ENCODE measurements around the gene COBL. TPM values are rescaled to one million over a fixed set of nuclear protein-coding genes. Genes with fewer than 3 reads are reported as not detected.

Gene COBL
- total RNA-seq, 1 experiment from 2014 or later = 0.39 TPM

DNA sequence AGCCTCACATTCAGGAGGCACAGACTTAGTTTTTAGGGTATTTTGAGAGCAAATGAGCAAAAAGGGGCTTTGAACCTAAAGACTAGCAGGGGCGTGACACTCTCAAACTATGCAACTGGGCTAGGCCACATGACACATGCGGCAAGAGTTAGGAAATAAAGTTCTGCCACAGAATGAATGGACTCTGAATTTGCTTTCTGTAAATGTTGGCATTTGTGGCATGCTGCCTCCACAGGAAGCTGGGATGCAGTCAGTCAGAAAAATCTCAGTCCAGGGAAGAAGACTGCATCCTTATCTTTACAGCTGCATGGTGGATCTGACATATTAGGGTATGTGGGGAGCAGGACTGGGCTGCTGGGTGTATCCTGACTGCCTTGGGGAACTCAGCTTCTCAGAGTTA, 181.0 kb downstream of the COBL start:
- no peaks in the 10 kb centered on the region for H3K36me3 ChIP-seq (ENCODE audit: control insufficient read depth, insufficient read depth, low read length)
- no peak overlapping the region for H3K27ac ChIP-seq (ENCODE audit: low read length)
- ChIA-PET POLR2A (no interaction called here), CTCF (no interaction called here)
- DNase-seq (ENCODE audit: low read depth, low spot score) (no peak), ATAC-seq (no peak)
- H3K4me1 ChIP-seq (ENCODE audit: control insufficient read depth, insufficient read depth, low read length) = no peaks in the 10 kb centered on the region
- BruUV-seq (replicated peaks) = no TSS peak
- H3K9me3 ChIP-seq (ENCODE audit: control insufficient read depth, insufficient read depth, low read depth, low read length) = no peaks in the 10 kb centered on the region
- intact Hi-C loops (cut with micrococcal nuclease; ENCODE audit: unreplicated experiment) = no loop called here
- TF ChIP-seq, protein P1, sequence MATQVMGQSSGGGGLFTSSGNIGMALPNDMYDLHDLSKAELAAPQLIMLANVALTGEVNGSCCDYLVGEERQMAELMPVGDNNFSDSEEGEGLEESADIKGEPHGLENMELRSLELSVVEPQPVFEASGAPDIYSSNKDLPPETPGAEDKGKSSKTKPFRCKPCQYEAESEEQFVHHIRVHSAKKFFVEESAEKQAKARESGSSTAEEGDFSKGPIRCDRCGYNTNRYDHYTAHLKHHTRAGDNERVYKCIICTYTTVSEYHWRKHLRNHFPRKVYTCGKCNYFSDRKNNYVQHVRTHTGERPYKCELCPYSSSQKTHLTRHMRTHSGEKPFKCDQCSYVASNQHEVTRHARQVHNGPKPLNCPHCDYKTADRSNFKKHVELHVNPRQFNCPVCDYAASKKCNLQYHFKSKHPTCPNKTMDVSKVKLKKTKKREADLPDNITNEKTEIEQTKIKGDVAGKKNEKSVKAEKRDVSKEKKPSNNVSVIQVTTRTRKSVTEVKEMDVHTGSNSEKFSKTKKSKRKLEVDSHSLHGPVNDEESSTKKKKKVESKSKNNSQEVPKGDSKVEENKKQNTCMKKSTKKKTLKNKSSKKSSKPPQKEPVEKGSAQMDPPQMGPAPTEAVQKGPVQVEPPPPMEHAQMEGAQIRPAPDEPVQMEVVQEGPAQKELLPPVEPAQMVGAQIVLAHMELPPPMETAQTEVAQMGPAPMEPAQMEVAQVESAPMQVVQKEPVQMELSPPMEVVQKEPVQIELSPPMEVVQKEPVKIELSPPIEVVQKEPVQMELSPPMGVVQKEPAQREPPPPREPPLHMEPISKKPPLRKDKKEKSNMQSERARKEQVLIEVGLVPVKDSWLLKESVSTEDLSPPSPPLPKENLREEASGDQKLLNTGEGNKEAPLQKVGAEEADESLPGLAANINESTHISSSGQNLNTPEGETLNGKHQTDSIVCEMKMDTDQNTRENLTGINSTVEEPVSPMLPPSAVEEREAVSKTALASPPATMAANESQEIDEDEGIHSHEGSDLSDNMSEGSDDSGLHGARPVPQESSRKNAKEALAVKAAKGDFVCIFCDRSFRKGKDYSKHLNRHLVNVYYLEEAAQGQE (IDR thresholded peaks at IDR 0.05; ENCODE audit: insufficient read depth in 1 of 2, low read depth in 2 of 2, low read length in 1 of 2) = no peak
- TF ChIP-seq POLR2AphosphoS5 (IDR thresholded peaks at IDR 0.05; ENCODE audit: low read depth, low read length) (no peak), TCF7L2 (IDR thresholded peaks at IDR 0.05; ENCODE audit: low read depth, low read length) (no peak), SIN3A (IDR thresholded peaks at IDR 0.05; ENCODE audit: borderline replicate concordance, insufficient read depth, low read depth, low read length) (no peak)
- TF ChIP-seq, protein P2, sequence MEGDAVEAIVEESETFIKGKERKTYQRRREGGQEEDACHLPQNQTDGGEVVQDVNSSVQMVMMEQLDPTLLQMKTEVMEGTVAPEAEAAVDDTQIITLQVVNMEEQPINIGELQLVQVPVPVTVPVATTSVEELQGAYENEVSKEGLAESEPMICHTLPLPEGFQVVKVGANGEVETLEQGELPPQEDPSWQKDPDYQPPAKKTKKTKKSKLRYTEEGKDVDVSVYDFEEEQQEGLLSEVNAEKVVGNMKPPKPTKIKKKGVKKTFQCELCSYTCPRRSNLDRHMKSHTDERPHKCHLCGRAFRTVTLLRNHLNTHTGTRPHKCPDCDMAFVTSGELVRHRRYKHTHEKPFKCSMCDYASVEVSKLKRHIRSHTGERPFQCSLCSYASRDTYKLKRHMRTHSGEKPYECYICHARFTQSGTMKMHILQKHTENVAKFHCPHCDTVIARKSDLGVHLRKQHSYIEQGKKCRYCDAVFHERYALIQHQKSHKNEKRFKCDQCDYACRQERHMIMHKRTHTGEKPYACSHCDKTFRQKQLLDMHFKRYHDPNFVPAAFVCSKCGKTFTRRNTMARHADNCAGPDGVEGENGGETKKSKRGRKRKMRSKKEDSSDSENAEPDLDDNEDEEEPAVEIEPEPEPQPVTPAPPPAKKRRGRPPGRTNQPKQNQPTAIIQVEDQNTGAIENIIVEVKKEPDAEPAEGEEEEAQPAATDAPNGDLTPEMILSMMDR (IDR thresholded peaks at IDR 0.05) = no peak
- no peaks in the 10 kb centered on the region; the same call in 1 of the 2 replicates for H3K27me3 ChIP-seq (ENCODE audit: control insufficient read depth, insufficient read depth, low read length)
- in situ Hi-C loops (cut with HindIII; ENCODE audit: low pct_unique_long_range_greater_than_20kb, low sequenced_read_pairs) = no loop called here
- no peak overlapping the region for H3K4me3 ChIP-seq (ENCODE audit: low read depth in 2 of 2, low read length in 2 of 2)

DNA sequence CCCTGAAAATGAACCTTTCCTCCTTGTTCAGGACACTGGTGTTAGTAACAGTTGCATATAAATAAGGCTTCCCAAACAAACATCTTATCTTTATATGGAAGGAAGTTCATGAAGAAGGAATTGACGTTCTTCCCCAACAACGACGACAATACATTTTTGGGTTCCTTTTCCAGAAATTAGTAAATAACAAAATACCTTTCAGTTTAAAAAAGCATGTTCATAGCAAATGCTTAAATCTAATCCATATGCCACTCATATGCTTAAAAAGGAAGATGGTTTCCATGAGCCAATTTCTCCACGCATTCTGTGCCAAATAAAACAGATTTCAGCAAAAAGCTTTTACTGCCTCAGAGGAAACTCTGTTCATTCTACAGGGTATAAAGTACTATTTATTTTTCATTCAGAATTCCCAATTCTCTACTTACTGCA, 182.6 kb downstream of the COBL start:
- TF ChIP-seq, protein P1 (IDR thresholded peaks at IDR 0.05; ENCODE audit: insufficient read depth in 1 of 2, low read depth in 2 of 2, low read length in 1 of 2) = no peak
- no peak for TF ChIP-seq TCF7L2 (IDR thresholded peaks at IDR 0.05; ENCODE audit: low read depth, low read length)
- TF ChIP-seq, protein P2 (IDR thresholded peaks at IDR 0.05) = no peak
- TF ChIP-seq SIN3A (IDR thresholded peaks at IDR 0.05; ENCODE audit: borderline replicate concordance, insufficient read depth, low read depth, low read length) = no peak
- TF ChIP-seq POLR2AphosphoS5 (IDR thresholded peaks at IDR 0.05; ENCODE audit: low read depth, low read length) = no peak
- Histone ChIP-seq H3K36me3 (ENCODE audit: control insufficient read depth, insufficient read depth, low read length) (no peaks in the 10 kb centered on the region), H3K9me3 (ENCODE audit: control insufficient read depth, insufficient read depth, low read depth, low read length) (no peaks in the 10 kb centered on the region), H3K27ac (ENCODE audit: low read length) (no peak overlapping the region), H3K4me1 (ENCODE audit: control insufficient read depth, insufficient read depth, low read length) (no peaks in the 10 kb centered on the region), H3K27me3 (ENCODE audit: control insufficient read depth, insufficient read depth, low read length) (no peaks in the 10 kb centered on the region; the same call in 1 of the 2 replicates), H3K4me3 (ENCODE audit: low read depth in 2 of 2, low read length in 2 of 2) (no peak overlapping the region)
- DNase-seq (ENCODE audit: low read depth, low spot score) (no peak), ATAC-seq (no peak)
- POLR2A ChIA-PET = no interaction called here
- CTCF ChIA-PET = no interaction called here
- in situ Hi-C loops (cut with HindIII; ENCODE audit: low pct_unique_long_range_greater_than_20kb, low sequenced_read_pairs) = no loop called here
- BruUV-seq (replicated peaks) = no TSS peak
- intact Hi-C loops (cut with micrococcal nuclease; ENCODE audit: unreplicated experiment) = no loop called here
